B cell (primary cell): ENCODE data around the gene NTSR2. TPM values are rescaled to one million over a fixed set of nuclear protein-coding genes. Genes with fewer than 3 reads are reported as not detected.

Experiments
- ATAC-seq: fragments of 200-7000 bp; cut with Tn5 transposase; one replicate; pipeline ENCODE4 v1.10.0; 2021; ENCODE audit warnings: low read depth, mild to moderate bottlenecking, moderate number of reproducible peaks, moderate library complexity
- CTCF ChIA-PET: fragments of 350-600 bp; sonication (Branson Sonifier 250); formaldehyde crosslinking; loops from one replicate; lab custom pipeline; 2021; ENCODE audit warnings: antibody characterized with exemption, inconsistent platforms; lab: Charles Lee
- POLR2A ChIA-PET: fragments of 350-600 bp; sonication (Branson Sonifier 250); formaldehyde crosslinking; loops from one replicate; lab custom pipeline; 2021; ENCODE audit warnings: antibody characterized with exemption; lab: Charles Lee
- DNase-seq: peaks from one replicate; pipeline ENCODE4 v3.0.0; 2013
- H2AFZ ChIP-seq: 2 replicates; pipeline ENCODE4 v1.6.1; 2012; ENCODE audit warnings: mild to moderate bottlenecking, low read depth, low read length; ENCODE audit not compliant: insufficient read depth, poor library complexity, severe bottlenecking
- H3K27ac ChIP-seq, 2 donors: 1 replicate in 1 of 2; 2 replicates in 1 of 2; pipeline ENCODE4 v1.5.1; 2012 to 2013; ENCODE audit warnings: low read length in 2 of 2, mild to moderate bottlenecking in 2 of 2, moderate library complexity in 1 of 2
- H3K27me3 ChIP-seq, 4 experiments: fragments of 200-600 bp in 1 of 4; sonication (generic) in 1 of 4; replicated peaks in 1 of 4; 1 replicate in 2 of 4; 2 replicates in 2 of 4; pipeline versions ENCODE4 v1.6.1 to v1.7.0; 2013 to 2016; ENCODE audit warnings: low read length in 3 of 4, mild to moderate bottlenecking in 2 of 4, mixed read lengths in 1 of 4, moderate library complexity in 1 of 4; ENCODE audit not compliant: insufficient read depth in 4 of 4, control insufficient read depth in 3 of 4; ENCODE audit errors: control extremely low read depth in 1 of 4
- H3K36me3 ChIP-seq, 2 experiments: replicated peaks in 1 of 2; 1 replicate in 1 of 2; 2 replicates in 1 of 2; pipeline versions ENCODE4 v1.6.1 to v1.7.1; 2013; ENCODE audit warnings: low read length in 1 of 2; ENCODE audit not compliant: insufficient read depth in 2 of 2, control insufficient read depth in 1 of 2; ENCODE audit errors: control extremely low read depth in 1 of 2, extremely low read depth in 1 of 2
- H3K4me1 ChIP-seq, 2 donors: fragments of 200-600 bp in 1 of 2; sonication (generic) in 1 of 2; 1 replicate in 1 of 2; 2 replicates in 1 of 2; pipeline versions ENCODE4 v1.5.1 to v1.6.1; 2013 to 2017; ENCODE audit warnings: low read length in 2 of 2; ENCODE audit not compliant: control insufficient read depth in 2 of 2, insufficient read depth in 2 of 2
- H3K4me2 ChIP-seq: replicated peaks from 2 replicates; pipeline ENCODE3; 2012; ENCODE audit warnings: mild to moderate bottlenecking, low read depth, low read length; ENCODE audit not compliant: poor library complexity, severe bottlenecking
- H3K4me3 ChIP-seq, 5 experiments: fragments of 200-600 bp in 1 of 5; sonication (generic) in 1 of 5; 1 replicate in 3 of 5; 2 replicates in 2 of 5; pipeline versions ENCODE4 v1.5.1 to v1.7.0; 2011 to 2016; ENCODE audit warnings: low read length in 4 of 5, mild to moderate bottlenecking in 4 of 5, low read depth in 2 of 5, control low read depth in 1 of 5, moderate library complexity in 1 of 5; ENCODE audit not compliant: insufficient read depth in 1 of 5; ENCODE audit errors: control extremely low read depth in 1 of 5, extremely low read depth in 1 of 5
- H3K79me2 ChIP-seq: fragments of 200-600 bp; sonication (generic); one replicate; pipeline ENCODE4 v1.6.0; 2016; ENCODE audit warnings: low read length; ENCODE audit not compliant: control insufficient read depth, insufficient read depth
- H3K9ac ChIP-seq: fragments of 200-600 bp; sonication (generic); 2 replicates; pipeline ENCODE4 v1.6.1; 2017; ENCODE audit warnings: mild to moderate bottlenecking, low read length, moderate library complexity
- H3K9me3 ChIP-seq, 3 donors: one replicate each; pipeline versions ENCODE4 v1.6.1 to v1.7.1; 2013; ENCODE audit warnings: low read length in 2 of 3; ENCODE audit not compliant: control insufficient read depth in 2 of 3, insufficient read depth in 1 of 3; ENCODE audit errors: control extremely low read depth in 1 of 3
- H4K20me1 ChIP-seq: 2 replicates; pipeline ENCODE4 v1.6.0; 2012; ENCODE audit warnings: mild to moderate bottlenecking, low read length; ENCODE audit not compliant: insufficient read depth, control insufficient read depth, poor library complexity, severe bottlenecking
- H3K27ac Mint-ChIP-seq: one replicate; pipeline ENCODE4 v1.8.0; 2021; ENCODE audit warnings: mixed read lengths
- H3K27me3 Mint-ChIP-seq: one replicate; pipeline ENCODE4 v1.8.0; 2021; ENCODE audit warnings: mixed read lengths
- H3K4me1 Mint-ChIP-seq: one replicate; pipeline ENCODE4 v1.8.0; 2021; ENCODE audit warnings: mixed read lengths
- H3K4me3 Mint-ChIP-seq: one replicate; pipeline ENCODE4 v1.8.0; 2021; ENCODE audit warnings: mixed read lengths
- H3K9me3 Mint-ChIP-seq: one replicate; pipeline ENCODE4 v1.8.0; 2022; ENCODE audit warnings: mixed read lengths; ENCODE audit not compliant: insufficient read depth
- CTCF ChIP-seq: fragments of 200-600 bp; IDR thresholded peaks from one replicate; pipeline ENCODE4 v1.8.0; 2022; ENCODE audit warnings: antibody characterized with exemption, mild to moderate bottlenecking
- EZH2 ChIP-seq: IDR thresholded peaks from 2 replicates; pipeline ENCODE4 v1.6.1; 2012; ENCODE audit warnings: borderline replicate concordance, low read depth, mild to moderate bottlenecking, moderate library complexity, low read length; ENCODE audit not compliant: insufficient read depth, poor library complexity, severe bottlenecking
- WGBS: methylation state at CpG from one replicate; pipeline ENCODE4 v1.1.5; 2013; ENCODE audit warnings: missing lambda C conversion rate; ENCODE audit not compliant: insufficient coverage; 5-methylcytosine and 5-hydroxymethylcytosine counted together
- intact Hi-C: fragments of 100-400 bp; cut with micrococcal nuclease; formaldehyde crosslinking; loops from one replicate; pipeline ENCODE4 v1.10.0; 2022
- polyA plus RNA-seq: library from polyadenylated mRNA; depleted of rRNA; stranded (reverse); fragments of >200 nt; gene quantifications from 2 replicates; pipeline ENCODE4 v1.2.3, GENCODE V29; 2012
- total RNA-seq, 2 donors: library from RNA; stranded (reverse); fragments of 120-200 nt in 1 of 2; gene quantifications; 1 replicate in 1 of 2; 2 replicates in 1 of 2; pipeline versions ENCODE4 v1.2.3 to v1.2.4, GENCODE V29; 2013 to 2022

Gene NTSR2
- total and polyA plus RNA-seq, 2 donors (not counting 1 experiment from before 2014, with no cell fraction given), result not detected

- no peak overlapping the region for H3K27ac Mint-ChIP-seq
- Histone ChIP-seq H3K79me2 (no peaks in the 10 kb centered on the region), H3K27me3 (no peaks in the 10 kb centered on the region), H3K9me3 (no peaks in the 10 kb centered on the region), H3K4me1 (no peaks in the 10 kb centered on the region), H2AFZ (no peak overlapping the region), H3K4me2 (no peak overlapping the region), H3K9ac (no peak overlapping the region), H4K20me1 (no peaks in the 10 kb centered on the region), H3K27ac (no peak overlapping the region), H3K4me3 (no peak overlapping the region), H3K36me3 (no peaks in the 10 kb centered on the region)
- H3K4me1 Mint-ChIP-seq, result no peaks in the 10 kb centered on the region
- peaks cover 5% of the 10 kb centered on the region for H3K27me3 Mint-ChIP-seq
- DNase-seq (no peak), ATAC-seq (no peak)
- POLR2A ChIA-PET, result no interaction called here
- CTCF ChIA-PET, result no interaction called here
- H3K9me3 Mint-ChIP-seq, result no peaks in the 10 kb centered on the region
- H3K4me3 Mint-ChIP-seq, result no peak overlapping the region
- WGBS, result 75% methylated on average over 1 of the region's 1 CpG
- intact Hi-C loops, result no loop called here
- TF ChIP-seq CTCF, result no peak
- no peak for TF ChIP-seq EZH2
Observed at GRCh38 chr2:11711354-11711716, 41.3 kb upstream of the NTSR2 start.

- Histone ChIP-seq H3K27me3 (no peaks in the 10 kb centered on the region), H3K27ac (no peak overlapping the region), H3K36me3 (no peaks in the 10 kb centered on the region), H2AFZ (no peak overlapping the region), H3K9ac (no peak overlapping the region), H3K9me3 (no peaks in the 10 kb centered on the region), H3K4me1 (no peaks in the 10 kb centered on the region), H3K4me3 (no peak overlapping the region), H4K20me1 (no peaks in the 10 kb centered on the region), H3K4me2 (no peak overlapping the region), H3K79me2 (no peaks in the 10 kb centered on the region)
- peaks cover 5% of the 10 kb centered on the region for H3K27me3 Mint-ChIP-seq
- no peak overlapping the region for H3K4me3 Mint-ChIP-seq
- no peak for TF ChIP-seq CTCF
- TF ChIP-seq EZH2, result no peak
- 90% methylated on average over 2 of the region's 3 CpGs for WGBS
- H3K9me3 Mint-ChIP-seq, result no peaks in the 10 kb centered on the region
- ChIA-PET CTCF (no interaction called here), POLR2A (no interaction called here)
- ATAC-seq, result no peak
- intact Hi-C loops, result no loop called here
- DNase-seq, result no peak
- no peaks in the 10 kb centered on the region for H3K4me1 Mint-ChIP-seq
- H3K27ac Mint-ChIP-seq, result no peak overlapping the region
Observed at GRCh38 chr2:11710632-11711353, 40.8 kb upstream of the NTSR2 start.
